CD4-positive, alpha-beta T cell (primary cell): ENCODE results near the gene SSTR1. TPM values are rescaled to one million over a fixed set of nuclear protein-coding genes. Genes with fewer than 3 reads are reported as not detected.
"Not testable (repeated sequence)": the region's sequence is repeated elsewhere in the genome, so short reads cannot be mapped to it uniquely, and the experiment has no call there.

Experiments used
- ATAC-seq: fragments of 200-7000 bp; cut with Tn5 transposase; one replicate; pipeline ENCODE4 v1.10.0; 2022; ENCODE audit warnings: mild to moderate bottlenecking; ENCODE audit not compliant: poor library complexity
- CTCF ChIA-PET: fragments of 350-600 bp; sonication (Branson Sonifier 250); formaldehyde crosslinking; loops from one replicate; lab custom pipeline; 2021; ENCODE audit warnings: antibody characterized with exemption, inconsistent platforms; lab: Charles Lee
- POLR2A ChIA-PET: fragments of 350-600 bp; sonication (Branson Sonifier 250); formaldehyde crosslinking; loops from one replicate; lab custom pipeline; 2021; ENCODE audit warnings: antibody characterized with exemption, inconsistent platforms; lab: Charles Lee
- DNase-seq, 14 experiments: peaks; one replicate each; pipeline ENCODE4 v3.0.0-alpha.2; 2013 to 2020; ENCODE audit warnings: mixed read lengths in 2 of 14
- H3K27ac ChIP-seq, 2 donors: one replicate each; pipeline versions ENCODE4 v1.5.1 to v1.7.0; 2013; ENCODE audit warnings: low read length in 2 of 2, low read depth in 1 of 2, mild to moderate bottlenecking in 1 of 2
- H3K27me3 ChIP-seq, 2 experiments: 1 replicate in 1 of 2; 2 replicates in 1 of 2; pipeline versions ENCODE4 v1.6.1 to v1.7.0; 2013; ENCODE audit warnings: low read length in 2 of 2, control low read depth in 1 of 2, mild to moderate bottlenecking in 1 of 2, moderate library complexity in 1 of 2; ENCODE audit not compliant: insufficient read depth in 2 of 2, control insufficient read depth in 1 of 2
- H3K36me3 ChIP-seq: one replicate; pipeline ENCODE4 v1.6.1; 2013; ENCODE audit warnings: low read length, control low read depth; ENCODE audit not compliant: insufficient read depth
- H3K4me1 ChIP-seq: one replicate; pipeline ENCODE4 v1.6.1; 2013; ENCODE audit warnings: low read length, control low read depth; ENCODE audit not compliant: insufficient read depth
- H3K4me3 ChIP-seq: one replicate; pipeline ENCODE4 v1.5.1; 2013; ENCODE audit warnings: mild to moderate bottlenecking, low read length, moderate library complexity
- H3K9me3 ChIP-seq, 2 experiments: 1 replicate in 1 of 2; 2 replicates in 1 of 2; pipeline versions ENCODE4 v1.6.1 to v1.7.0; 2013; ENCODE audit warnings: low read length in 2 of 2, mild to moderate bottlenecking in 2 of 2, control low read depth in 1 of 2, moderate library complexity in 1 of 2; ENCODE audit not compliant: control insufficient read depth in 1 of 2, insufficient read depth in 1 of 2
- H3K27ac Mint-ChIP-seq: one replicate; pipeline ENCODE4 v1.8.0; 2020; ENCODE audit warnings: mixed read lengths
- H3K27me3 Mint-ChIP-seq: one replicate; pipeline ENCODE4 v1.8.0; 2021; ENCODE audit warnings: mixed read lengths
- H3K36me3 Mint-ChIP-seq: one replicate; pipeline ENCODE4 v1.8.0; 2021; ENCODE audit warnings: low read depth, mixed read lengths
- H3K4me1 Mint-ChIP-seq: one replicate; pipeline ENCODE4 v1.8.0; 2021; ENCODE audit warnings: low read depth, mixed read lengths
- H3K4me3 Mint-ChIP-seq: one replicate; pipeline ENCODE4 v1.8.0; 2020; ENCODE audit warnings: mild to moderate bottlenecking, mixed read lengths
- H3K9me3 Mint-ChIP-seq: one replicate; pipeline ENCODE4 v1.8.0; 2020; ENCODE audit warnings: mixed read lengths
- CTCF ChIP-seq: fragments of 200-600 bp; IDR thresholded peaks from one replicate; pipeline ENCODE4 v1.8.0; 2022; ENCODE audit warnings: antibody characterized with exemption, mild to moderate bottlenecking
- intact Hi-C, 2 experiments: fragments of 100-400 bp; cut with DNase I in 1 of 2; cut with micrococcal nuclease in 1 of 2; formaldehyde crosslinking; loops; one replicate each; pipeline versions ENCODE4 v1.15.1 to v1.9.0; 2023 to 2025; cut with DNase I, micrococcal nuclease
- total RNA-seq, 174 experiments: library from RNA in 2 of 174; stranded (reverse) in 2 of 174; gene quantifications; one replicate each; pipeline ENCODE4 v1.2.3 and lab custom pipeline; 2021 to 2026

SSTR1 gene
- total RNA-seq, 2 experiments from 2014 or later: not detected

GRCh38 chr14:38186216-38186615 is 21.5 kb upstream of the SSTR1 start:
- intact Hi-C loops: no loop called here
- no peak overlapping the region for H3K4me3 Mint-ChIP-seq
- H3K9me3 ChIP-seq: no peaks in the 10 kb centered on the region
- H3K27me3 ChIP-seq: no peaks in the 10 kb centered on the region
- no peaks in the 10 kb centered on the region for H3K36me3 ChIP-seq
- H3K9me3 Mint-ChIP-seq: no peaks in the 10 kb centered on the region
- H3K27ac ChIP-seq: no peak overlapping the region
- no peaks in the 10 kb centered on the region for H3K4me1 Mint-ChIP-seq
- TF ChIP-seq CTCF: no peak
- POLR2A ChIA-PET: no interaction called here
- DNase-seq (no peak), ATAC-seq (no peak)
- H3K36me3 Mint-ChIP-seq: no peaks in the 10 kb centered on the region
- CTCF ChIA-PET: no interaction called here
- no peaks in the 10 kb centered on the region for H3K27me3 Mint-ChIP-seq
- peaks cover 4% of the 10 kb centered on the region for H3K4me1 ChIP-seq
- H3K27ac Mint-ChIP-seq: no peak overlapping the region
- H3K4me3 ChIP-seq: no peak overlapping the region

- Mint-ChIP-seq H3K4me3 (no peak overlapping the region), H3K36me3 (no peaks in the 10 kb centered on the region), H3K27me3 (no peaks in the 10 kb centered on the region), H3K27ac (no peak overlapping the region), H3K9me3 (no peaks in the 10 kb centered on the region), H3K4me1 (no peaks in the 10 kb centered on the region)
- no peak for TF ChIP-seq CTCF
- H3K27ac ChIP-seq: no peak overlapping the region
- intact Hi-C loops: no loop called here
- ChIA-PET POLR2A (no interaction called here), CTCF (no interaction called here)
- ATAC-seq: no peak
- no peaks in the 10 kb centered on the region for H3K27me3 ChIP-seq
- peaks cover 4% of the 10 kb centered on the region for H3K4me1 ChIP-seq
- no peak for DNase-seq
- no peak overlapping the region for H3K4me3 ChIP-seq
- H3K36me3 ChIP-seq: no peaks in the 10 kb centered on the region
- H3K9me3 ChIP-seq: no peaks in the 10 kb centered on the region
Measured at GRCh38 chr14:38187528-38187927, 20.2 kb upstream of the SSTR1 start.

- CTCF ChIA-PET: no interaction called here
Measured at GRCh38 chr14:38189930-38190726, 17.6 kb upstream of the SSTR1 start.

GRCh38 chr14:38190846-38191245 is 16.9 kb upstream of the SSTR1 start:
- H3K27ac Mint-ChIP-seq, H3K4me1 ChIP-seq, H3K4me1 Mint-ChIP-seq, ATAC-seq, H3K27me3 ChIP-seq, POLR2A ChIA-PET, H3K27me3 Mint-ChIP-seq, CTCF ChIA-PET, H3K36me3 ChIP-seq, H3K27ac ChIP-seq, H3K9me3 Mint-ChIP-seq, H3K4me3 ChIP-seq, H3K36me3 Mint-ChIP-seq, H3K4me3 Mint-ChIP-seq, H3K9me3 ChIP-seq, DNase-seq: not testable (repeated sequence)
- intact Hi-C loops: loop anchor here in 1 of 2 experiments (10.0 kb wide), 1 partner anchor 126 kb away; no protein-coding TSS in a partner anchor

More at GRCh38 chr14:38189930-38190726, 17.6 kb upstream of the SSTR1 start:
- POLR2A ChIA-PET: no interaction called here
- H3K27me3 ChIP-seq: no peaks in the 10 kb centered on the region
- H3K4me1 ChIP-seq: peaks cover 4% of the 10 kb centered on the region
- Mint-ChIP-seq H3K36me3 (no peaks in the 10 kb centered on the region), H3K27me3 (no peaks in the 10 kb centered on the region), H3K27ac (no peak overlapping the region), H3K4me1 (no peaks in the 10 kb centered on the region), H3K9me3 (no peaks in the 10 kb centered on the region), H3K4me3 (no peak overlapping the region)
- no peak overlapping the region for H3K27ac ChIP-seq
- no peaks in the 10 kb centered on the region for H3K36me3 ChIP-seq
- no peaks in the 10 kb centered on the region for H3K9me3 ChIP-seq
- intact Hi-C loops: loop anchor here in 1 of 2 experiments (10.0 kb wide), 1 partner anchor 125 kb away; no protein-coding TSS in a partner anchor
- no peak overlapping the region for H3K4me3 ChIP-seq
- no peak for ATAC-seq
- DNase-seq: no peak
- TF ChIP-seq CTCF: no peak

- H3K9me3 ChIP-seq, H3K27me3 Mint-ChIP-seq, CTCF ChIA-PET, H3K27ac Mint-ChIP-seq, DNase-seq, H3K36me3 ChIP-seq, H3K4me3 Mint-ChIP-seq, H3K4me1 ChIP-seq, H3K4me1 Mint-ChIP-seq, H3K27ac ChIP-seq, H3K36me3 Mint-ChIP-seq, POLR2A ChIA-PET, H3K4me3 ChIP-seq, ATAC-seq, H3K9me3 Mint-ChIP-seq, H3K27me3 ChIP-seq: not testable (repeated sequence)
- intact Hi-C loops: loop anchor here in 1 of 2 experiments (10.0 kb wide), 1 partner anchor 127 kb away; no protein-coding TSS in a partner anchor
Measured at GRCh38 chr14:38191491-38191890, 16.2 kb upstream of the SSTR1 start.
